ENCODE results near the gene ADAMTS3.
"Not testable (repeated sequence)": the region's sequence is repeated elsewhere in the genome, so short reads cannot be mapped to it uniquely, and the experiment has no call there.

ADAMTS3 gene

GRCh38 chr4:72467633-72468032 is 101.4 kb downstream of the ADAMTS3 start:
- no peak for DNase-seq

- no peak for DNase-seq
Measured at GRCh38 chr4:72463724-72464123, 105.3 kb downstream of the ADAMTS3 start.

GRCh38 chr4:72457158-72457557 is 111.9 kb downstream of the ADAMTS3 start:
- DNase-seq = no peak

- no peak for DNase-seq
Measured at GRCh38 chr4:72451349-72451748, 117.7 kb downstream of the ADAMTS3 start.

- no peak for DNase-seq
Measured at GRCh38 chr4:72449705-72450104, 119.3 kb downstream of the ADAMTS3 start.

GRCh38 chr4:72448231-72448630 is 120.8 kb downstream of the ADAMTS3 start:
- DNase-seq = no peak

GRCh38 chr4:72446353-72447055 is 122.5 kb downstream of the ADAMTS3 start:
- DNase-seq = no peak

GRCh38 chr4:72444092-72444491 is 124.9 kb downstream of the ADAMTS3 start:
- DNase-seq = no peak

- DNase-seq = no peak
Measured at GRCh38 chr4:72442715-72443114, 126.3 kb downstream of the ADAMTS3 start.

- no peak for DNase-seq
Measured at GRCh38 chr4:72442147-72442546, 126.9 kb downstream of the ADAMTS3 start.

- DNase-seq = no peak
Measured at GRCh38 chr4:72440386-72440785, 128.6 kb downstream of the ADAMTS3 start.

- no peak for DNase-seq
Measured at GRCh38 chr4:72432975-72433374, 136.0 kb downstream of the ADAMTS3 start.

GRCh38 chr4:72432282-72432681 is 136.7 kb downstream of the ADAMTS3 start:
- no peak for DNase-seq

- DNase-seq = no peak
Measured at GRCh38 chr4:72430988-72431387, 138.0 kb downstream of the ADAMTS3 start.

- no peak for DNase-seq
Measured at GRCh38 chr4:72430050-72430449, 139.0 kb downstream of the ADAMTS3 start.

- DNase-seq = no peak
Measured at GRCh38 chr4:72429397-72429889, 139.6 kb downstream of the ADAMTS3 start.

- DNase-seq = no peak
Measured at GRCh38 chr4:72427057-72427456, 142.0 kb downstream of the ADAMTS3 start.

GRCh38 chr4:72425908-72426307 is 143.1 kb downstream of the ADAMTS3 start:
- not testable (repeated sequence) for DNase-seq

GRCh38 chr4:72424006-72424405 is 145.0 kb downstream of the ADAMTS3 start:
- no peak for DNase-seq

GRCh38 chr4:72422416-72422815 is 146.6 kb downstream of the ADAMTS3 start:
- no peak for DNase-seq

GRCh38 chr4:72418458-72418857 is 150.6 kb downstream of the ADAMTS3 start:
- DNase-seq = no peak

GRCh38 chr4:72410158-72410557 is 158.9 kb downstream of the ADAMTS3 start:
- no peak for DNase-seq

- DNase-seq = no peak
Measured at GRCh38 chr4:72408568-72408967, 160.5 kb downstream of the ADAMTS3 start.

GRCh38 chr4:72405417-72405816 is 163.6 kb downstream of the ADAMTS3 start:
- no peak for DNase-seq

- no peak for DNase-seq
Measured at GRCh38 chr4:72397314-72397713, 171.7 kb downstream of the ADAMTS3 start.

All from activated CD4-positive, alpha-beta T cell treated with anti-CD3 and anti-CD28 coated beads, Interleukin-2, amount 50 U/mL, for 4 hours (primary cell).